Loucy (cell line): ENCODE measurements around the gene DNM3.

Experiments used
- CTCF ChIP-seq: fragments of 200-600 bp; sonication (generic); conservative IDR thresholded peaks from 2 replicates; pipeline ENCODE4 v1.5.1; 2014; ENCODE audit warnings: mild to moderate bottlenecking, antibody characterized with exemption, low read length
- EZH2phosphoT487 ChIP-seq: fragments of 200-600 bp; IDR thresholded peaks from 2 replicates; pipeline ENCODE4 v1.6.1; 2018; ENCODE audit warnings: antibody characterized with exemption, mild to moderate bottlenecking, moderate library complexity, borderline replicate concordance

- TF ChIP-seq CTCF (no peak), EZH2phosphoT487 (no peak)
These were observed 425.4 kb downstream of the DNM3 start for GRCh38 chr1:172266528-172267174.
